Sigmoid colon (tissue), 4 donors: Measurements from ENCODE around the gene PSME1.

ENCODE experiments used
- EP300 ChIP-seq, 4 donors: sonication (generic); formaldehyde crosslinking; IDR thresholded peaks; one replicate each; pipeline ENCODE4 v1.6.1; 2017; ENCODE audit warnings: antibody characterized with exemption in 4 of 4
- POLR2A ChIP-seq, 2 donors: fragments of 450-650 bp; IDR thresholded peaks; one replicate each; pipeline ENCODE4 v1.6.1; 2016; ENCODE audit warnings: antibody characterized with exemption in 2 of 2, mild to moderate bottlenecking in 2 of 2, moderate library complexity in 2 of 2
- POLR2AphosphoS5 ChIP-seq, 4 donors: sonication (generic); formaldehyde crosslinking; IDR thresholded peaks; one replicate each; pipeline ENCODE4 v1.6.1; 2017; ENCODE audit warnings: antibody characterized with exemption in 4 of 4
- TF ChIP-seq, protein P1 (sequence below), 4 experiments: fragments of 450-650 bp in 3 of 4; fragments of 200-600 bp in 1 of 4; IDR thresholded peaks; one replicate each; pipeline ENCODE4 v1.5.1; 2016 to 2019; ENCODE audit warnings: antibody characterized with exemption in 4 of 4, mild to moderate bottlenecking in 3 of 4, moderate library complexity in 2 of 4

DNA sequence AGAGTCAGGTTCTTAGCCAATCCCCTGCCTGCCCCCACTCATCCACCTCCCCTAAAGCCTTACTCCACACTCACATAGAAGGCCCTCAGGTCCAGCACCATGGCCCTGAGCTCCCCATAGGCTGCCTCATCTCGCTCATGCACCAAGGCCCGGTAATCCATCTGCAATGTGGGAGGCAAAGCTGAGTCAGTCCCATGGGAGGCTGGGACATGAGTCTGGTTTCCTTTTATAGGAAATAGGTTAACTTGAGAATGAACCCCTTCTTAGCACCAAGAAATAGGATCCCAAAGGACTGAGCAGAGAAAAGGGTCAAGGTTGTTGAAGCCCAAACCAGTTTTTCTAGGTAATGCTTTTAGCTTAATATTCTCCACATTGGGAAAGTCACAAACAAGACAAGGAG lies 7.5 kb downstream of the PSME1 start:
- TF ChIP-seq, protein P1, sequence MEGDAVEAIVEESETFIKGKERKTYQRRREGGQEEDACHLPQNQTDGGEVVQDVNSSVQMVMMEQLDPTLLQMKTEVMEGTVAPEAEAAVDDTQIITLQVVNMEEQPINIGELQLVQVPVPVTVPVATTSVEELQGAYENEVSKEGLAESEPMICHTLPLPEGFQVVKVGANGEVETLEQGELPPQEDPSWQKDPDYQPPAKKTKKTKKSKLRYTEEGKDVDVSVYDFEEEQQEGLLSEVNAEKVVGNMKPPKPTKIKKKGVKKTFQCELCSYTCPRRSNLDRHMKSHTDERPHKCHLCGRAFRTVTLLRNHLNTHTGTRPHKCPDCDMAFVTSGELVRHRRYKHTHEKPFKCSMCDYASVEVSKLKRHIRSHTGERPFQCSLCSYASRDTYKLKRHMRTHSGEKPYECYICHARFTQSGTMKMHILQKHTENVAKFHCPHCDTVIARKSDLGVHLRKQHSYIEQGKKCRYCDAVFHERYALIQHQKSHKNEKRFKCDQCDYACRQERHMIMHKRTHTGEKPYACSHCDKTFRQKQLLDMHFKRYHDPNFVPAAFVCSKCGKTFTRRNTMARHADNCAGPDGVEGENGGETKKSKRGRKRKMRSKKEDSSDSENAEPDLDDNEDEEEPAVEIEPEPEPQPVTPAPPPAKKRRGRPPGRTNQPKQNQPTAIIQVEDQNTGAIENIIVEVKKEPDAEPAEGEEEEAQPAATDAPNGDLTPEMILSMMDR (IDR thresholded peaks at IDR 0.05): no peak
- no peak for TF ChIP-seq POLR2A (IDR thresholded peaks at IDR 0.05)
- TF ChIP-seq POLR2AphosphoS5 (IDR thresholded peaks at IDR 0.05): no peak
- TF ChIP-seq EP300 (IDR thresholded peaks at IDR 0.05): no peak
